Breast epithelium (tissue), 4 donors: ENCODE results near the gene CGREF1. TPM values are rescaled to one million over a fixed set of nuclear protein-coding genes. Genes with fewer than 3 reads are reported as not detected.

Experiments used
- DNase-seq, 2 donors: peaks; one replicate each; pipeline ENCODE4 v3.0.0-alpha.2; 2019; ENCODE audit warnings: low spot score in 2 of 2
- H3K27ac ChIP-seq, 2 donors: fragments of 200-600 bp; sonication (generic) in 1 of 2; one replicate each; pipeline ENCODE4 v1.5.1; 2016 to 2019; ENCODE audit warnings: mild to moderate bottlenecking in 1 of 2
- H3K27me3 ChIP-seq, 2 donors: fragments of 200-600 bp; sonication (generic) in 1 of 2; one replicate each; pipeline versions ENCODE4 v1.5.1 to v1.6.0; 2017 to 2019; ENCODE audit warnings: control low read depth in 1 of 2, mild to moderate bottlenecking in 1 of 2
- H3K36me3 ChIP-seq: fragments of 200-600 bp; one replicate; pipeline ENCODE4 v1.5.1; 2019
- H3K4me1 ChIP-seq, 2 donors: fragments of 200-600 bp; sonication (generic); one replicate each; pipeline ENCODE4 v1.5.1; 2016 to 2019; ENCODE audit warnings: control low read depth in 1 of 2
- H3K4me3 ChIP-seq, 3 donors: fragments of 200-600 bp; sonication (generic); 1 replicate in 2 of 3; 2 replicates in 1 of 3; pipeline ENCODE4 v1.5.1; 2016 to 2019; ENCODE audit warnings: mild to moderate bottlenecking in 3 of 3, moderate library complexity in 2 of 3
- H3K9me3 ChIP-seq, 2 donors: fragments of 200-600 bp; sonication (generic) in 1 of 2; one replicate each; pipeline ENCODE4 v1.5.1; 2016 to 2019; ENCODE audit warnings: control low read depth in 1 of 2
- POLR2A ChIP-seq: fragments of 450-650 bp; IDR thresholded peaks from one replicate; pipeline ENCODE4 v1.6.1; 2016; ENCODE audit warnings: antibody characterized with exemption, mild to moderate bottlenecking, moderate library complexity
- POLR2AphosphoS5 ChIP-seq, 3 donors: sonication (generic); formaldehyde crosslinking; IDR thresholded peaks; one replicate each; pipeline ENCODE4 v1.6.1; 2017; ENCODE audit warnings: antibody characterized with exemption in 3 of 3
- intact Hi-C: fragments of 100-400 bp; cut with DNase I; formaldehyde crosslinking; loops from one replicate; pipeline ENCODE4 v1.15.1; 2023; ENCODE audit warnings: low total_unique reads
- total RNA-seq, 3 donors: library from RNA; depleted of rRNA; stranded (reverse); fragments of >200 nt; gene quantifications; one replicate each; pipeline ENCODE4 v1.1.0, GENCODE V29; 2016
- TF ChIP-seq, protein P1 (sequence below), 3 donors: fragments of 450-650 bp; IDR thresholded peaks; one replicate each; pipeline ENCODE4 v1.5.1; 2016 to 2017; ENCODE audit warnings: antibody characterized with exemption in 3 of 3, mild to moderate bottlenecking in 3 of 3, moderate library complexity in 3 of 3

Gene CGREF1
- total RNA-seq, 3 donors from 2014 or later, result 3.2 to 16.4 (median 3.4) TPM

DNA sequence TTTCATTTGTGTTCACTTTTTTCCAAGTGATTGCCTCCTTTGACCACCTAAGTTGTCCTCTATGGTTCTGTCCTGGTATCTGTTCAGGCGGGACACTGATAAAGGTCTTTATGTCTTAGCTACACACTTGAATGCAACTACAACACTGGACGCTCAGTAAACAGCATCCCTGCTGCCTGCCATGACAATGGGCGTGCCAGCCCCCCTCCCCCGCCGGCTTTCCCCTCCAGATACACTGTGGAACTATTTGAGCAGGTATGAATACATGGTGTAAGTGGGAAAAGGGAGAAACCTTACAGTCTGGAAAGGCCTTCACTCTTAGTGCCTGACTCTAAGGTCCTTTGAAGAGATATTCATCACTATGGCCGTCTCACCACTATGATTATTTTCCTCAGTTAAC lies 61.7 kb downstream of the CGREF1 start:
- TF ChIP-seq, protein P1, sequence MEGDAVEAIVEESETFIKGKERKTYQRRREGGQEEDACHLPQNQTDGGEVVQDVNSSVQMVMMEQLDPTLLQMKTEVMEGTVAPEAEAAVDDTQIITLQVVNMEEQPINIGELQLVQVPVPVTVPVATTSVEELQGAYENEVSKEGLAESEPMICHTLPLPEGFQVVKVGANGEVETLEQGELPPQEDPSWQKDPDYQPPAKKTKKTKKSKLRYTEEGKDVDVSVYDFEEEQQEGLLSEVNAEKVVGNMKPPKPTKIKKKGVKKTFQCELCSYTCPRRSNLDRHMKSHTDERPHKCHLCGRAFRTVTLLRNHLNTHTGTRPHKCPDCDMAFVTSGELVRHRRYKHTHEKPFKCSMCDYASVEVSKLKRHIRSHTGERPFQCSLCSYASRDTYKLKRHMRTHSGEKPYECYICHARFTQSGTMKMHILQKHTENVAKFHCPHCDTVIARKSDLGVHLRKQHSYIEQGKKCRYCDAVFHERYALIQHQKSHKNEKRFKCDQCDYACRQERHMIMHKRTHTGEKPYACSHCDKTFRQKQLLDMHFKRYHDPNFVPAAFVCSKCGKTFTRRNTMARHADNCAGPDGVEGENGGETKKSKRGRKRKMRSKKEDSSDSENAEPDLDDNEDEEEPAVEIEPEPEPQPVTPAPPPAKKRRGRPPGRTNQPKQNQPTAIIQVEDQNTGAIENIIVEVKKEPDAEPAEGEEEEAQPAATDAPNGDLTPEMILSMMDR (IDR thresholded peaks at IDR 0.05), result no peak
- TF ChIP-seq POLR2A (no peak), POLR2AphosphoS5 (IDR thresholded peaks at IDR 0.05) (no peak)
- Histone ChIP-seq H3K4me3 (no peak overlapping the region), H3K4me1 (no peaks in the 10 kb centered on the region), H3K27me3 (no peaks in the 10 kb centered on the region), H3K27ac (no peak overlapping the region), H3K9me3 (no peaks in the 10 kb centered on the region), H3K36me3 (no peaks in the 10 kb centered on the region)
- intact Hi-C loops, result no loop called here
- no peak for DNase-seq

DNA sequence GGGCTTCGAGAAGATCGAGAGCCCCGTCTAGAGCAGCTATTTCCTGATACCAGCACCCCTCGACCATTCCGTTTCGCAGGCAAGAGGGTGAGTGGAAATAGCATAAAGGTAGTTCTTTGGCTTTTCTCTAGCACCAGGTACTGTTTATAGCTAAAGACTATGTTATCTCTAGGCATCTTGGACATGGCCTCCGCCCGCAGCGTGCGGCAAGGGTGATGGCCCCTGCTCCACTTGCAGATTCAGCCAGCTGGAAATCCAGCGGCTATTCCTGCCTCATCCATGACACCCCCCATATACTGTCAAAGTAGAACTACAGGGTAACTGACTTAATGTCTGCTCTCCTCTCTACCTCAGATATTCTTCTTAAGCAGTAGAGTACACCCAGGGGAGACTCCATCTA lies 64.2 kb downstream of the CGREF1 start:
- no peak for DNase-seq
- Histone ChIP-seq H3K9me3 (no peaks in the 10 kb centered on the region), H3K4me1 (no peaks in the 10 kb centered on the region), H3K27ac (no peak overlapping the region), H3K27me3 (no peaks in the 10 kb centered on the region), H3K36me3 (no peaks in the 10 kb centered on the region), H3K4me3 (no peak overlapping the region)
- intact Hi-C loops, result loop anchor here (5.0 kb wide), 1 partner anchor 703 kb away; no protein-coding TSS in a partner anchor
- no peak for TF ChIP-seq POLR2AphosphoS5 (IDR thresholded peaks at IDR 0.05)
- no peak for TF ChIP-seq POLR2A
- TF ChIP-seq, protein P1 (IDR thresholded peaks at IDR 0.05), result no peak

DNA sequence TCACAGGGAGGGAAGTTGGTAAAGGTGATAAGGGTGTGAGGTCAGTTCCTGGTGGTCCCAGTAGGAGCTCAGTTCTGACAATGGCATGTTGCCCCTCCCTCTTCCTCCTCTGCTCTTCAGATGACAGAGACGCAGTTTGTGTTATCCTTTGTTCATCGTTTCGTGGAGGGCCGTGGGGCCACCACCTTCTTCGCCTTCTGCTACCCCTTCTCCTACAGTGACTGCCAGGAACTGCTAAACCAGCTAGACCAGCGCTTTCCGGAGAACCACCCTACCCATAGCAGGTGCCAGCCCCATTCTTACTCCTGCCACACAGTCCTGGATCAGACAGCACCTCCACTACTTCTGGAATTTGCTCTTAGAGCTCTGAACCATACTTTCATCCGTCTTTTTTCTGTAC lies 65.2 kb downstream of the CGREF1 start:
- Histone ChIP-seq H3K4me3 (no peak overlapping the region), H3K27ac (no peak overlapping the region), H3K27me3 (no peaks in the 10 kb centered on the region), H3K9me3 (no peaks in the 10 kb centered on the region), H3K36me3 (no peaks in the 10 kb centered on the region), H3K4me1 (no peaks in the 10 kb centered on the region)
- intact Hi-C loops, result loop anchor here (5.0 kb wide), 1 partner anchor 704 kb away; no protein-coding TSS in a partner anchor
- no peak for DNase-seq
- TF ChIP-seq POLR2AphosphoS5 (IDR thresholded peaks at IDR 0.05), result no peak
- no peak for TF ChIP-seq POLR2A
- TF ChIP-seq, protein P1 (IDR thresholded peaks at IDR 0.05), result no peak

DNA sequence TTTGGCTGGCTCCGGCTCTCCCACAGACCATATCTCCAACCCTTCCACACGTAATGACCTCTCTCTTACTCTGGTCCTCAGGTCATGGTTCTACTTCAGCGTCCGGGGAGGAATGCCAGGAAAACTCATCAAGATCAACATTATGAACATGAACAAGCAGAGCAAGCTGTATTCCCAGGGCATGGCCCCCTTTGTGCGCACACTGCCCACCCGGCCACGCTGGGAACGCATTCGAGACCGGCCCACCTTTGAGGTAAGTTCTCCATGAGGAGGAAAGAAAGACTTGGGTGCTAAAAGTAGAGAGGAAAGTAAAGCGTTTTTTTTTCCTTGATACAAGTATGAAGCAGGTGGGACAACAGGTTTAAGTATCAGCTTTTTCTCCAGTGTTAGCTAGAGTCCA lies 65.6 kb downstream of the CGREF1 start:
- intact Hi-C loops, result loop anchor here (5.0 kb wide), 1 partner anchor 704 kb away; no protein-coding TSS in a partner anchor
- Histone ChIP-seq H3K4me3 (no peak overlapping the region), H3K9me3 (no peaks in the 10 kb centered on the region), H3K27me3 (no peaks in the 10 kb centered on the region), H3K27ac (no peak overlapping the region), H3K4me1 (no peaks in the 10 kb centered on the region), H3K36me3 (no peaks in the 10 kb centered on the region)
- no peak for TF ChIP-seq POLR2AphosphoS5 (IDR thresholded peaks at IDR 0.05)
- TF ChIP-seq POLR2A, result no peak
- TF ChIP-seq, protein P1 (IDR thresholded peaks at IDR 0.05), result no peak
- DNase-seq, result no peak

DNA sequence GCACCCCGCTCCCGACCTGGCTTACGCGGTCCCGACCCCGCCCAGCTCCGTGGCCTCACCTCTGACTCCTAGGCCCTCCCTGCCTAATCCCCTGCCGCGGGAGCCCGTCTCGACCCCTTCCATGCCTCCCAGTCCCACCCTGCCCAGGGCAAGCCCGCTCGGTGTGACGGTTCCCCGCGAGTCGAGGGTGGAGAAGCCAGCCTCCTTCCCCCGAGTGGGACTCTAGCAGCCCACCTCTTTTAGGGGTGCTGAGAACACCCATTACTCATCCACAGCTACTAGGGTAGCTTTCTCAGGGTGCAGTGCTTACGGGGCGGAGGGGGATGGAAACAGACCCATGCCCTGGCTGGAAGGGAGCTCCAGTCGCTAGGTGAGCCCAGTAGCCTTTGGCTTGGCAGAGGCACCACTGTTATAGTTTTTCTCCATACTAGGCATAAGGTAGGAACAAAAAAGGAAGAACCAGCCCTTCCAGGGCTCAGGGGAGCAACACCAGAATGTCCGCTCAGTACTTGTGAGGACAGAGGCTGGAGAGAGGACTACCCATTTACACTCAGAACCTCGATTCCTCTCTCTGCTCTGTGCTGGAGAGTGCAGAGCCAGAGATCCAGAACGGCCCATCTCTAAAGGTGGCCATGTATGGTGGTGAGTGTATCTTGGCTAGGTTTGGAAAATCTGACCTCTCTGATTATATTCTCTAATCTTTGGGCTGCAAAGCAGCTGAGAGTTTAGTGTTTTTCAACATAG lies 66.9 kb downstream of the CGREF1 start:
- H3K4me1 ChIP-seq, result no peaks in the 10 kb centered on the region
- intact Hi-C loops, result loop anchor here (5.0 kb wide), 1 partner anchor 705 kb away; no protein-coding TSS in a partner anchor
- no peaks in the 10 kb centered on the region for H3K27me3 ChIP-seq
- TF ChIP-seq POLR2AphosphoS5 (IDR thresholded peaks at IDR 0.05) (no peak), POLR2A (no peak)
- TF ChIP-seq, protein P1 (IDR thresholded peaks at IDR 0.05), result no peak
- no peaks in the 10 kb centered on the region for H3K9me3 ChIP-seq
- peak overlapping the region; percentile 82 to 97 (median 97) for H3K4me3 ChIP-seq
- H3K36me3 ChIP-seq, result no peaks in the 10 kb centered on the region
- DNase-seq, result no peak
- peak overlapping the region; percentile 93 to 96 for H3K27ac ChIP-seq
